ENCODE results near the gene FAM177B.

The FAM177B gene

GRCh38 chr1:222777463-222777862 lies 40.5 kb downstream of the FAM177B start:
- DNase-seq (ENCODE audit: low spot score): no peak
- no peak for TF ChIP-seq CTCF (IDR thresholded peaks at IDR 0.05; ENCODE audit: extremely low read depth, missing control alignments)

- DNase-seq (ENCODE audit: low spot score): no peak
- TF ChIP-seq CTCF (IDR thresholded peaks at IDR 0.05; ENCODE audit: extremely low read depth, missing control alignments): no peak
Observed at GRCh38 chr1:222777977-222778376, 41.0 kb downstream of the FAM177B start.

GRCh38 chr1:222781251-222781650 lies 44.2 kb downstream of the FAM177B start:
- no peak for DNase-seq (ENCODE audit: low spot score)
- TF ChIP-seq CTCF (IDR thresholded peaks at IDR 0.05; ENCODE audit: extremely low read depth, missing control alignments): no peak

GRCh38 chr1:222783051-222783450 lies 46.0 kb downstream of the FAM177B start:
- no peak for DNase-seq (ENCODE audit: low spot score)
- no peak for TF ChIP-seq CTCF (IDR thresholded peaks at IDR 0.05; ENCODE audit: extremely low read depth, missing control alignments)

- no peak for TF ChIP-seq CTCF (IDR thresholded peaks at IDR 0.05; ENCODE audit: extremely low read depth, missing control alignments)
- no peak for DNase-seq (ENCODE audit: low spot score)
Observed at GRCh38 chr1:222784371-222784770, 47.4 kb downstream of the FAM177B start.

GRCh38 chr1:222784916-222785315 lies 47.9 kb downstream of the FAM177B start:
- no peak for TF ChIP-seq CTCF (IDR thresholded peaks at IDR 0.05; ENCODE audit: extremely low read depth, missing control alignments)
- no peak for DNase-seq (ENCODE audit: low spot score)

- no peak for TF ChIP-seq CTCF (IDR thresholded peaks at IDR 0.05; ENCODE audit: extremely low read depth, missing control alignments)
- DNase-seq (ENCODE audit: low spot score): no peak
Observed at GRCh38 chr1:222785529-222785928, 48.5 kb downstream of the FAM177B start.

Data from GM20000 (cell line).